Parathyroid adenoma (tissue), 2 donors: Measurements from ENCODE around the gene IFT81.

Source experiments
- H2AFZ ChIP-seq: fragments of 300-600 bp; sonication (generic); one replicate; pipeline ENCODE4 v1.7.0; 2017; ENCODE audit warnings: antibody characterized with exemption, mild to moderate bottlenecking
- H3K27ac ChIP-seq: fragments of 300-600 bp; sonication (generic); one replicate; pipeline ENCODE4 v1.7.0; 2017
- H3K27me3 ChIP-seq: fragments of 300-600 bp; sonication (generic); one replicate; pipeline ENCODE4 v1.7.0; 2017; ENCODE audit warnings: low read length; ENCODE audit not compliant: control insufficient read depth, insufficient read depth
- H3K36me3 ChIP-seq: fragments of 300-600 bp; sonication (generic); one replicate; pipeline ENCODE4 v1.7.0; 2017; ENCODE audit warnings: low read length; ENCODE audit not compliant: control insufficient read depth, insufficient read depth
- H3K4me1 ChIP-seq: fragments of 300-600 bp; sonication (generic); one replicate; pipeline ENCODE4 v1.7.0; 2017; ENCODE audit warnings: control low read depth
- H3K4me2 ChIP-seq: fragments of 300-600 bp; sonication (generic); one replicate; pipeline ENCODE4 v1.7.0; 2017; ENCODE audit warnings: low read length
- H3K4me3 ChIP-seq: fragments of 300-600 bp; sonication (generic); one replicate; pipeline ENCODE4 v1.7.0; 2017; ENCODE audit warnings: low read depth, low read length
- H3K79me2 ChIP-seq: fragments of 300-600 bp; sonication (generic); one replicate; pipeline ENCODE4 v1.7.0; 2017; ENCODE audit warnings: control low read depth
- H3K9ac ChIP-seq: fragments of 300-600 bp; sonication (generic); one replicate; pipeline ENCODE4 v1.7.0; 2017; ENCODE audit warnings: mild to moderate bottlenecking
- H3K9me3 ChIP-seq: fragments of 300-600 bp; sonication (generic); one replicate; pipeline ENCODE4 v1.7.0; 2017; ENCODE audit warnings: low read length; ENCODE audit not compliant: control insufficient read depth
- TF ChIP-seq, protein P1 (sequence below): fragments of 300-600 bp; sonication (generic); IDR thresholded peaks from one replicate; pipeline ENCODE4 v1.7.0; 2017; ENCODE audit warnings: antibody characterized with exemption, mild to moderate bottlenecking
- donor health status: primary hyperparathyroidism.

The IFT81 gene

DNA sequence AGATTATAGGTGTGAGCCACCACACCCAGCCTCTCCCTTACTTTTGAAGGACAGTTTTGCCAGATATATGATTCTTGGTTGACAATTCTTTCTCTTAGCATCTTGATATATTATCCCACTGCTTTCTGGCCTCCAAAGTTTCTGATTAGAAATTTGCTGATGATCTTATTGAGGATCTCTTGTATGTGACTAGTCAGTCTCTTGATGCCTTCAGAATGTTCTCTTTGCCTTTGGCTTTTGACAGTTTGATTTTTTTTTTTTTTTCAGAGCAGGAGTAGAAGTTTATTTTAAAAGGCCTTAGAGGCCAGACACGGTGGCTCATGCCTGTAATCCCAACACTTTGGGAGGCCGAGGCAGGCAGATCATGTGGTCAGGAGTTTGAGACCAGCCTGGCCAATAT lies 32.6 kb downstream of the IFT81 start:
- Histone ChIP-seq H2AFZ (no peak overlapping the region), H3K27ac (no peak overlapping the region), H3K9me3 (no peaks in the 10 kb centered on the region), H3K27me3 (no peaks in the 10 kb centered on the region), H3K4me3 (no peak overlapping the region), H3K4me1 (no peaks in the 10 kb centered on the region), H3K4me2 (no peak overlapping the region), H3K9ac (no peak overlapping the region), H3K36me3 (no peaks in the 10 kb centered on the region), H3K79me2 (no peaks in the 10 kb centered on the region)
- TF ChIP-seq, protein P1, sequence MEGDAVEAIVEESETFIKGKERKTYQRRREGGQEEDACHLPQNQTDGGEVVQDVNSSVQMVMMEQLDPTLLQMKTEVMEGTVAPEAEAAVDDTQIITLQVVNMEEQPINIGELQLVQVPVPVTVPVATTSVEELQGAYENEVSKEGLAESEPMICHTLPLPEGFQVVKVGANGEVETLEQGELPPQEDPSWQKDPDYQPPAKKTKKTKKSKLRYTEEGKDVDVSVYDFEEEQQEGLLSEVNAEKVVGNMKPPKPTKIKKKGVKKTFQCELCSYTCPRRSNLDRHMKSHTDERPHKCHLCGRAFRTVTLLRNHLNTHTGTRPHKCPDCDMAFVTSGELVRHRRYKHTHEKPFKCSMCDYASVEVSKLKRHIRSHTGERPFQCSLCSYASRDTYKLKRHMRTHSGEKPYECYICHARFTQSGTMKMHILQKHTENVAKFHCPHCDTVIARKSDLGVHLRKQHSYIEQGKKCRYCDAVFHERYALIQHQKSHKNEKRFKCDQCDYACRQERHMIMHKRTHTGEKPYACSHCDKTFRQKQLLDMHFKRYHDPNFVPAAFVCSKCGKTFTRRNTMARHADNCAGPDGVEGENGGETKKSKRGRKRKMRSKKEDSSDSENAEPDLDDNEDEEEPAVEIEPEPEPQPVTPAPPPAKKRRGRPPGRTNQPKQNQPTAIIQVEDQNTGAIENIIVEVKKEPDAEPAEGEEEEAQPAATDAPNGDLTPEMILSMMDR, result no peak

DNA sequence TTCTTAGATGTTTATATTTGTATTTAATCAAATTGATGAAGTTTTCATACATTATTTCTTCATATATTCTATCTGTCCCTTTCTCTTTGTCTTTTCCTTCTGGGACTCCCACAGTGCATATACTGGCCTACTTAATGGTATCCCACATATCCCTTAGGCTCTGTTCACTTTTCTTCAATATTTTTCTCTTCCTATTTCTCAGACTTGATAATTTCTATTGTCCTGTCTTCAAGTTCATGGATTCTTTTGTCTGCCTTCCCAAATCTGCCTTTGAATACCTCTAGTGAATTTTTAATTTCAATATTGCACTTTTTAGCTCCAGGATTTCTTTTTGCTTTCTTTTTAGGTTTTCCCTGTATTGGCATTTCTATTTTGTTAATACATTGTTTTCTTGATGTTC lies 33.4 kb downstream of the IFT81 start:
- no peak overlapping the region for H3K27ac ChIP-seq
- TF ChIP-seq, protein P1, result no peak

DNA sequence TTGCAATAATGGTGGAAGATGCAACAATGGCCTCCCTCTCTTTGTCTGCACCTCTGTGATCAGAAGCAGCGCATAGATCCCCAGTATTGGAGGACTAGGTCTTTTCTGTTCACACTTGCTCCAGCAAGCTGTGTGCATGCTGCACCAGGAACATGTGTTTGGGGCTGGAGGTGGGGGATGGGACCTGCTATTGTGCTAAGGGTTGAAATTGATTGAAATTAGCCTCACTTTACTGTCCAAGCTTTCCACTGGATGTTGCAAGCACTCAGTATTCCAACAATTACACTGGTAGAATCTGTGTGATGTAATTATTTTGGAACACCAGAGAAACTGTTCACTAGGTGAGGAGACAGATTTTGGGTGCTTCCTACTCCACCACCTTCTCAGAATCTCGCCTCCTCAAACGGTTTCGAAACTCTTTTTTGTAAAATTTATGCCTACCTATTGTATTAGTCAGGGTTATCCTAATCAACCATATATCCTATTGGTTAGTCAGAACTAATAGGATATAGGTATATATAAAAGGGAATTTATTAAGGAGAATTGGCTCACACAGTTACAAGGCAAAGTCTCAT lies 35.6 kb downstream of the IFT81 start:
- TF ChIP-seq, protein P1, result no peak
- H3K27ac ChIP-seq, result no peak overlapping the region
- no peaks in the 10 kb centered on the region for H3K79me2 ChIP-seq
- H3K9ac ChIP-seq, result no peak overlapping the region
- H3K4me1 ChIP-seq, result no peaks in the 10 kb centered on the region
- no peak overlapping the region for H3K4me2 ChIP-seq
- no peaks in the 10 kb centered on the region for H3K9me3 ChIP-seq
- no peaks in the 10 kb centered on the region for H3K27me3 ChIP-seq
- no peaks in the 10 kb centered on the region for H3K36me3 ChIP-seq
- no peak overlapping the region for H2AFZ ChIP-seq
- no peak overlapping the region for H3K4me3 ChIP-seq

More for the DNA sequence above, 33.4 kb downstream of the IFT81 start:
- Histone ChIP-seq H3K79me2 (no peaks in the 10 kb centered on the region), H3K9ac (no peak overlapping the region), H2AFZ (no peak overlapping the region), H3K36me3 (no peaks in the 10 kb centered on the region), H3K4me3 (no peak overlapping the region), H3K27me3 (no peaks in the 10 kb centered on the region), H3K4me2 (no peak overlapping the region), H3K9me3 (no peaks in the 10 kb centered on the region), H3K4me1 (no peaks in the 10 kb centered on the region)

DNA sequence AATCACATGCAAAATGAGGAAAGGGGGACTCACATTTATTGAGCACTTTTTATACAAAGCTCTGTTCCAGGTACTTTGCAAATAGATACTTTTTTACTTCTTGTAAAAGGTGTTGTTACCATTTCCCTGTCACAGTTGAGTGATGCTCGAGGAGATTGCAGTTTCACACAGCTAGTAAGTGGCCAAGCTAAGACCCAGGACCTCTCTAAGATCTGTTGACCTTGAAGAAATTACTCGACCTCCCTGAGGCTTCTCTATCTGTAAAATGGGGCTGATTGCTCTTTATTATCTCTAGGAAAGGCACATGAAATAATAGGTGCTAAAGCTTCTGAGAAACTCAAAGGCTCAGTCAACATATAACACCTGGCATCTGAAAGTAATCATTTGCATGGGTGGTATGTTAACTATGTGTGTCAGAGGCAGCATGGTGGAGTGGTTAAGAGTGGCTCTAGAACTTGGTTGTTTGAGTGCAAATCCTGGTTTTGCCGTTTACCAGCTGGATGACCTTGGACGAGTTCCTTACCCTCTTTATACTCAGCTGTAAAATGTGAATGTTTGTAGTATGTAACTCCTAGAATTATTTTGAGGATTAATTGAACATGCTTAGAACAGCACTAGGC lies 41.5 kb downstream of the IFT81 start:
- TF ChIP-seq, protein P1, result no peak
- H3K79me2 ChIP-seq, result no peaks in the 10 kb centered on the region
- no peaks in the 10 kb centered on the region for H3K9me3 ChIP-seq
- H3K4me3 ChIP-seq, result no peak overlapping the region
- H3K27ac ChIP-seq, result no peak overlapping the region
- no peaks in the 10 kb centered on the region for H3K27me3 ChIP-seq
- no peak overlapping the region for H3K4me2 ChIP-seq
- H2AFZ ChIP-seq, result no peak overlapping the region
- no peaks in the 10 kb centered on the region for H3K4me1 ChIP-seq
- no peaks in the 10 kb centered on the region for H3K36me3 ChIP-seq
- H3K9ac ChIP-seq, result no peak overlapping the region
